ENCODE results near the gene KCNJ11. TPM values are rescaled to one million over a fixed set of nuclear protein-coding genes. Genes with fewer than 3 reads are reported as not detected.

Gene KCNJ11
- total RNA-seq, 1 donor from 2014 or later, result not detected

GRCh38 chr11:17395554-17395961 lies 7.1 kb upstream of the KCNJ11 start:
- Histone ChIP-seq H3K27me3 (no peaks in the 10 kb centered on the region), H3K27ac (no peak overlapping the region), H3K36me3 (no peaks in the 10 kb centered on the region), H3K4me3 (no peak overlapping the region), H3K9me3 (no peaks in the 10 kb centered on the region), H3K4me1 (no peaks in the 10 kb centered on the region)
- intact Hi-C loops (cut with DNase I), result no loop called here
- DNase-seq (ENCODE audit: extremely low spot score in 2 of 2), result no peak
- TF ChIP-seq, protein P1, sequence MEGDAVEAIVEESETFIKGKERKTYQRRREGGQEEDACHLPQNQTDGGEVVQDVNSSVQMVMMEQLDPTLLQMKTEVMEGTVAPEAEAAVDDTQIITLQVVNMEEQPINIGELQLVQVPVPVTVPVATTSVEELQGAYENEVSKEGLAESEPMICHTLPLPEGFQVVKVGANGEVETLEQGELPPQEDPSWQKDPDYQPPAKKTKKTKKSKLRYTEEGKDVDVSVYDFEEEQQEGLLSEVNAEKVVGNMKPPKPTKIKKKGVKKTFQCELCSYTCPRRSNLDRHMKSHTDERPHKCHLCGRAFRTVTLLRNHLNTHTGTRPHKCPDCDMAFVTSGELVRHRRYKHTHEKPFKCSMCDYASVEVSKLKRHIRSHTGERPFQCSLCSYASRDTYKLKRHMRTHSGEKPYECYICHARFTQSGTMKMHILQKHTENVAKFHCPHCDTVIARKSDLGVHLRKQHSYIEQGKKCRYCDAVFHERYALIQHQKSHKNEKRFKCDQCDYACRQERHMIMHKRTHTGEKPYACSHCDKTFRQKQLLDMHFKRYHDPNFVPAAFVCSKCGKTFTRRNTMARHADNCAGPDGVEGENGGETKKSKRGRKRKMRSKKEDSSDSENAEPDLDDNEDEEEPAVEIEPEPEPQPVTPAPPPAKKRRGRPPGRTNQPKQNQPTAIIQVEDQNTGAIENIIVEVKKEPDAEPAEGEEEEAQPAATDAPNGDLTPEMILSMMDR (IDR thresholded peaks at IDR 0.05), result no peak
- TF ChIP-seq POLR2A (IDR thresholded peaks at IDR 0.05) (no peak), POLR2AphosphoS5 (IDR thresholded peaks at IDR 0.05; ENCODE audit: insufficient read depth in 1 of 2, low read depth in 1 of 2) (no peak)

DNA sequence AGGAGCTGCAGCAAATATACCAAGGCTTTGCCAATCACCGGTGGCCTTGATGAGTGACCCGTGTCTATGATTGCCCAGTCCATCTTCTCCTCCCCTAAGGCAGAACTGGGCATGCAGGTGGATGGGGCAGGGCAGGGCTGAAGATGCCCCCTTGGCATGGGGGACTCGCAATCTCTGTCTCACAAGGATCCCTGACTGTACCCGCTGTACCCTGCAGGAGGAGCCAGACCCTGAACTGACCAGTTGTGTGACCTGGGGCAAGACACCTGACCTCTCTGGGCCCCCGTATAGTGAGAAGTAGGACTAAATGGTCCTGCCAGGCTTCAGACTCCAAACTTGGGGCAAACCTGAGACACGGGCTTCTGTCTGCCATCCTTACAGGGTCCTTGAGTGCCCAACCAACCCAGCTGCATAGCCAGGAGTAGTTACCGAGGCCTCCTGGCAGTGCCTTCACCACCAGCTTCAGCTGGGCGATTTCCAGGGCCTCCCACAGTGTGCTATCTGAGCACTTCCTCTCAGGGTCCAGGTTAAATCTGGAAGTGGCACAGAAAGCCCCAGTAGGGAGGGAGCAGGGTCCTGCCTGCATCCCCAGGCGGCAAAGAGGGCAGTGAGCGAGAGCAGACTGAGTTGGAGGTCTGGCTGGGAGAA lies 6.4 kb upstream of the KCNJ11 start:
- H3K36me3 ChIP-seq, result no peaks in the 10 kb centered on the region
- intact Hi-C loops (cut with DNase I), result no loop called here
- H3K4me3 ChIP-seq, result no peak overlapping the region
- no peak overlapping the region for H3K27ac ChIP-seq
- H3K4me1 ChIP-seq, result no peaks in the 10 kb centered on the region
- no peaks in the 10 kb centered on the region for H3K27me3 ChIP-seq
- no peak for DNase-seq (ENCODE audit: extremely low spot score in 2 of 2)
- TF ChIP-seq POLR2A (IDR thresholded peaks at IDR 0.05) (no peak), POLR2AphosphoS5 (IDR thresholded peaks at IDR 0.05; ENCODE audit: insufficient read depth in 1 of 2, low read depth in 1 of 2) (no peak)
- TF ChIP-seq, protein P1 (IDR thresholded peaks at IDR 0.05), result no peak
- H3K9me3 ChIP-seq, result no peaks in the 10 kb centered on the region

- no peak for DNase-seq (ENCODE audit: extremely low spot score in 2 of 2)
- Histone ChIP-seq H3K9me3 (no peaks in the 10 kb centered on the region), H3K27ac (no peak overlapping the region), H3K27me3 (no peaks in the 10 kb centered on the region), H3K4me1 (peaks cover 4% of the 10 kb centered on the region), H3K36me3 (no peaks in the 10 kb centered on the region), H3K4me3 (no peak overlapping the region)
- TF ChIP-seq POLR2AphosphoS5 (IDR thresholded peaks at IDR 0.05; ENCODE audit: insufficient read depth in 1 of 2, low read depth in 1 of 2), result no peak
- TF ChIP-seq, protein P1 (IDR thresholded peaks at IDR 0.05), result no peak
- TF ChIP-seq POLR2A (IDR thresholded peaks at IDR 0.05), result no peak
- intact Hi-C loops (cut with DNase I), result no loop called here
Measured at GRCh38 chr11:17393472-17393871, 5.0 kb upstream of the KCNJ11 start.

GRCh38 chr11:17392872-17393271 lies 4.4 kb upstream of the KCNJ11 start:
- intact Hi-C loops (cut with DNase I), result no loop called here
- peaks cover 5% of the 10 kb centered on the region for H3K4me1 ChIP-seq
- no peaks in the 10 kb centered on the region for H3K27me3 ChIP-seq
- H3K27ac ChIP-seq, result no peak overlapping the region
- H3K9me3 ChIP-seq, result no peaks in the 10 kb centered on the region
- no peak overlapping the region for H3K4me3 ChIP-seq
- H3K36me3 ChIP-seq, result no peaks in the 10 kb centered on the region
- TF ChIP-seq POLR2A (IDR thresholded peaks at IDR 0.05) (no peak), POLR2AphosphoS5 (IDR thresholded peaks at IDR 0.05; ENCODE audit: insufficient read depth in 1 of 2, low read depth in 1 of 2) (no peak)
- TF ChIP-seq, protein P1 (IDR thresholded peaks at IDR 0.05), result no peak
- no peak for DNase-seq (ENCODE audit: extremely low spot score in 2 of 2)

GRCh38 chr11:17391493-17392355 lies 3.3 kb upstream of the KCNJ11 start:
- no peak for DNase-seq (ENCODE audit: extremely low spot score in 2 of 2)
- TF ChIP-seq POLR2A (IDR thresholded peaks at IDR 0.05) (no peak), POLR2AphosphoS5 (IDR thresholded peaks at IDR 0.05; ENCODE audit: insufficient read depth in 1 of 2, low read depth in 1 of 2) (no peak)
- TF ChIP-seq, protein P1 (IDR thresholded peaks at IDR 0.05), result no peak
- intact Hi-C loops (cut with DNase I), result no loop called here
- Histone ChIP-seq H3K9me3 (no peaks in the 10 kb centered on the region), H3K4me1 (peaks cover 5% of the 10 kb centered on the region), H3K4me3 (no peak overlapping the region), H3K27me3 (no peaks in the 10 kb centered on the region), H3K36me3 (no peaks in the 10 kb centered on the region), H3K27ac (no peak overlapping the region)

All from vagina (tissue), 2 donors.